ENCODE results near the gene RHBDL3. TPM values are rescaled to one million over a fixed set of nuclear protein-coding genes. Genes with fewer than 3 reads are reported as not detected.

Gene RHBDL3
- total and polyA plus RNA-seq, 2 donors (not counting 1 experiment from before 2014, with no cell fraction given): not detected

DNA sequence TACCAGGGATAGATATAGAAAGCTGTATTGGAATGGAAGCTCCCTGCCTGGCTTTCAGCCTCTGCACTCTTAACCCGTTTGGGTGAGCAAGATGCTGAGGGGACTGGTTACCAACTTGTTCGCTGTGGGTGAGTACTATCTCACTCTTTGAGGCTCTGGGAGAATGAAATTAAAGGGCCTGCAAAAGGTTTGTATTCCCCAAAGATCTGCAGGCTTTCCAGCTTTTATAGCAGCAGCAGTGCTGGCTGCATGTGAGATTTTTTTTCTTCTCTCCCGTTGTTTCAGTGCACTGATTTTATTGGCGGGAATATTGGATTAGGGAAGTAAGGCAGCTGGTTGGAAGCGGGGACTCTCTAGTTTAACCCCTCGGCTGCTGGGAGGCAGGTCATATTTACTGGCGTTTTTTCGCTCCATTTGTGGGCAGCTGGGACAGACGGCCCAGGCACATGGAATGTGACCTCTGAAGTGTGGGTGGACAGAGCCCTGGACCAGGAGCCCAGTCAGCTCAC lies 45.5 kb downstream of the RHBDL3 start:
- H3K9me3 Mint-ChIP-seq (ENCODE audit: insufficient read depth): no peaks in the 10 kb centered on the region
- CTCF ChIA-PET: interaction anchor here (0.6 to 1.0 kb wide), 2 partner anchors 9 to 69 kb away, joined by 3 read pairs; no protein-coding TSS in a partner anchor
- H3K9me3 ChIP-seq (ENCODE audit: control extremely low read depth in 1 of 3, control insufficient read depth in 2 of 3, insufficient read depth in 1 of 3, low read length in 2 of 3): no peaks in the 10 kb centered on the region
- H3K27me3 ChIP-seq (replicated peaks in 1 of 4; ENCODE audit: control extremely low read depth in 1 of 4, control insufficient read depth in 3 of 4, insufficient read depth in 4 of 4, low read length in 3 of 4): peaks cover 0 to 5% (median 0%) of the 10 kb centered on the region in 4 experiments
- DNase-seq (no peak), ATAC-seq (ENCODE audit: low read depth) (no peak)
- H3K27ac Mint-ChIP-seq: no peak overlapping the region
- H2AFZ ChIP-seq (ENCODE audit: insufficient read depth, low read depth, low read length, poor library complexity, severe bottlenecking): no peak overlapping the region
- no peak overlapping the region for H3K4me2 ChIP-seq (replicated peaks; ENCODE audit: low read depth, low read length, poor library complexity, severe bottlenecking)
- peaks cover 1% of the 10 kb centered on the region for H3K4me1 Mint-ChIP-seq
- H3K27ac ChIP-seq (ENCODE audit: low read length in 2 of 2): no peak overlapping the region
- H3K79me2 ChIP-seq (ENCODE audit: control insufficient read depth, insufficient read depth, low read length): no peaks in the 10 kb centered on the region
- TF ChIP-seq, protein P1, sequence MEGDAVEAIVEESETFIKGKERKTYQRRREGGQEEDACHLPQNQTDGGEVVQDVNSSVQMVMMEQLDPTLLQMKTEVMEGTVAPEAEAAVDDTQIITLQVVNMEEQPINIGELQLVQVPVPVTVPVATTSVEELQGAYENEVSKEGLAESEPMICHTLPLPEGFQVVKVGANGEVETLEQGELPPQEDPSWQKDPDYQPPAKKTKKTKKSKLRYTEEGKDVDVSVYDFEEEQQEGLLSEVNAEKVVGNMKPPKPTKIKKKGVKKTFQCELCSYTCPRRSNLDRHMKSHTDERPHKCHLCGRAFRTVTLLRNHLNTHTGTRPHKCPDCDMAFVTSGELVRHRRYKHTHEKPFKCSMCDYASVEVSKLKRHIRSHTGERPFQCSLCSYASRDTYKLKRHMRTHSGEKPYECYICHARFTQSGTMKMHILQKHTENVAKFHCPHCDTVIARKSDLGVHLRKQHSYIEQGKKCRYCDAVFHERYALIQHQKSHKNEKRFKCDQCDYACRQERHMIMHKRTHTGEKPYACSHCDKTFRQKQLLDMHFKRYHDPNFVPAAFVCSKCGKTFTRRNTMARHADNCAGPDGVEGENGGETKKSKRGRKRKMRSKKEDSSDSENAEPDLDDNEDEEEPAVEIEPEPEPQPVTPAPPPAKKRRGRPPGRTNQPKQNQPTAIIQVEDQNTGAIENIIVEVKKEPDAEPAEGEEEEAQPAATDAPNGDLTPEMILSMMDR (IDR thresholded peaks at IDR 0.05): no peak
- TF ChIP-seq EZH2 (IDR thresholded peaks at IDR 0.05; ENCODE audit: borderline replicate concordance, insufficient read depth, low read depth, low read length, poor library complexity, severe bottlenecking): no peak
- H3K9ac ChIP-seq (ENCODE audit: low read length): no peak overlapping the region
- POLR2A ChIA-PET: interaction anchor here (0.6 kb wide), 1 partner anchor 18 kb away, joined by 4 read pairs; no protein-coding TSS in a partner anchor
- intact Hi-C loops (cut with micrococcal nuclease): no loop called here
- WGBS (ENCODE audit: insufficient coverage): 76% methylated on average over 8 of the region's 9 CpGs
- peaks cover 4% of the 10 kb centered on the region for H3K27me3 Mint-ChIP-seq
- no peaks in the 10 kb centered on the region for H4K20me1 ChIP-seq (ENCODE audit: control insufficient read depth, insufficient read depth, low read length, poor library complexity, severe bottlenecking)
- no peaks in the 10 kb centered on the region for H3K36me3 ChIP-seq (replicated peaks in 1 of 2; ENCODE audit: control extremely low read depth in 1 of 2, control insufficient read depth in 1 of 2, extremely low read depth in 1 of 2, insufficient read depth in 2 of 2, low read length in 1 of 2)
- no peak overlapping the region for H3K4me3 Mint-ChIP-seq
- H3K4me1 ChIP-seq (ENCODE audit: control insufficient read depth in 2 of 2, insufficient read depth in 2 of 2, low read length in 2 of 2): no peaks in the 10 kb centered on the region
- H3K4me3 ChIP-seq (ENCODE audit: control extremely low read depth in 1 of 5, extremely low read depth in 1 of 5, insufficient read depth in 1 of 5, low read depth in 2 of 5, low read length in 4 of 5): no peak overlapping the region

DNA sequence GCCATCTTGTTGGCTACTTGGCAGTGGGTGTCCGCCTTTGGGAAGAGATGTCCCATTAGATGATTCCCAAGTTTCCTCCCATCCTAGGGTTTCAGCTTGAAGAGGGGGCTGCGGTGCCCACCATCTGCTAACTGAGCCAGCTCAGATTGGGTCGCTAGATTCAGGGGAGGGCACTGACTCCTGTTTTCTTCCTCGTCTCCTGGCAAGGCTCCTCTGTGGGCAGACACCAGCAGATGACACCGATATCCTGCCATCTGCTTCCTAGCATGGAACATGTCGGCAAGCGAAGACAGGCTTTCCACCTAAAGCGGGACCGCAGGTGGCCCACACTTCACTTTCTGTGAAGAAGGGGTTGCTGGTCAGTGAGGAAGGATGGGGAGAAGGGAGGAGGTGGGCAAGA lies 49.0 kb downstream of the RHBDL3 start:
- POLR2A ChIA-PET: no interaction called here
- Histone ChIP-seq H3K4me2 (replicated peaks; ENCODE audit: low read depth, low read length, poor library complexity, severe bottlenecking) (no peak overlapping the region), H3K79me2 (ENCODE audit: control insufficient read depth, insufficient read depth, low read length) (no peaks in the 10 kb centered on the region), H3K36me3 (replicated peaks in 1 of 2; ENCODE audit: control extremely low read depth in 1 of 2, control insufficient read depth in 1 of 2, extremely low read depth in 1 of 2, insufficient read depth in 2 of 2, low read length in 1 of 2) (no peaks in the 10 kb centered on the region), H3K9ac (ENCODE audit: low read length) (no peak overlapping the region), H3K4me1 (ENCODE audit: control insufficient read depth in 2 of 2, insufficient read depth in 2 of 2, low read length in 2 of 2) (peaks cover 5 to 11% of the 10 kb centered on the region in 2 donors), H3K9me3 (ENCODE audit: control extremely low read depth in 1 of 3, control insufficient read depth in 2 of 3, insufficient read depth in 1 of 3, low read length in 2 of 3) (no peaks in the 10 kb centered on the region), H3K27ac (ENCODE audit: low read length in 2 of 2) (no peak overlapping the region), H3K27me3 (replicated peaks in 1 of 4; ENCODE audit: control extremely low read depth in 1 of 4, control insufficient read depth in 3 of 4, insufficient read depth in 4 of 4, low read length in 3 of 4) (peaks cover 0 to 5% (median 0%) of the 10 kb centered on the region in 4 experiments), H4K20me1 (ENCODE audit: control insufficient read depth, insufficient read depth, low read length, poor library complexity, severe bottlenecking) (no peaks in the 10 kb centered on the region), H3K4me3 (ENCODE audit: control extremely low read depth in 1 of 5, extremely low read depth in 1 of 5, insufficient read depth in 1 of 5, low read depth in 2 of 5, low read length in 4 of 5) (no peak overlapping the region), H2AFZ (ENCODE audit: insufficient read depth, low read depth, low read length, poor library complexity, severe bottlenecking) (no peak overlapping the region)
- no peak for DNase-seq
- no peaks in the 10 kb centered on the region for H3K9me3 Mint-ChIP-seq (ENCODE audit: insufficient read depth)
- H3K27me3 Mint-ChIP-seq: no peaks in the 10 kb centered on the region
- no peak for TF ChIP-seq EZH2 (IDR thresholded peaks at IDR 0.05; ENCODE audit: borderline replicate concordance, insufficient read depth, low read depth, low read length, poor library complexity, severe bottlenecking)
- TF ChIP-seq, protein P1 (IDR thresholded peaks at IDR 0.05): no peak
- CTCF ChIA-PET: interaction anchor here (1.0 kb wide), 1 partner anchor 58 kb away, joined by 3 read pairs; no protein-coding TSS in a partner anchor
- intact Hi-C loops (cut with micrococcal nuclease): loop anchor here (5.0 kb wide), 1 partner anchor 307 kb away; the partner anchor contains the start of gene LRRC37B
- 63% methylated on average over 9 of the region's 9 CpGs for WGBS (ENCODE audit: insufficient coverage)
- ATAC-seq (ENCODE audit: low read depth): no peak
- H3K27ac Mint-ChIP-seq: no peak overlapping the region
- H3K4me1 Mint-ChIP-seq: peaks cover 15% of the 10 kb centered on the region
- H3K4me3 Mint-ChIP-seq: no peak overlapping the region

Measured in B cell (primary cell).